Gastroesophageal sphincter (tissue), 4 donors: ENCODE measurements around the gene RTKN2. TPM values are rescaled to one million over a fixed set of nuclear protein-coding genes. Genes with fewer than 3 reads are reported as not detected.

ENCODE experiments used
- ATAC-seq: fragments of 150-250 bp; one replicate; pipeline ENCODE4 v1.9.1; 2016; ENCODE audit warnings: mild to moderate bottlenecking, moderate library complexity
- H3K27ac ChIP-seq, 4 donors: fragments of 200-600 bp; sonication (generic) in 3 of 4; 1 replicate in 3 of 4; 2 replicates in 1 of 4; pipeline ENCODE4 v1.5.1; 2016 to 2019
- H3K27me3 ChIP-seq: fragments of 200-600 bp; sonication (generic); one replicate; pipeline ENCODE4 v1.5.1; 2019
- H3K36me3 ChIP-seq, 2 donors: fragments of 200-600 bp; sonication (generic); one replicate each; pipeline ENCODE4 v1.5.1; 2019; ENCODE audit warnings: control low read depth in 1 of 2
- H3K4me1 ChIP-seq, 3 donors: fragments of 200-600 bp; sonication (generic); 1 replicate in 2 of 3; 2 replicates in 1 of 3; pipeline ENCODE4 v1.5.1; 2016 to 2019; ENCODE audit warnings: control low read depth in 2 of 3
- H3K4me3 ChIP-seq, 2 donors: fragments of 200-600 bp; sonication (generic); one replicate each; pipeline ENCODE4 v1.5.1; 2019; ENCODE audit warnings: mild to moderate bottlenecking in 1 of 2, moderate library complexity in 1 of 2
- H3K9me3 ChIP-seq, 3 donors: fragments of 200-600 bp; sonication (generic); one replicate each; pipeline ENCODE4 v1.5.1; 2017 to 2019; ENCODE audit warnings: control low read depth in 2 of 3
- CTCF ChIP-seq, 4 experiments: fragments of 200-600 bp in 2 of 4; fragments of 450-650 bp in 2 of 4; sonication (generic) in 1 of 4; IDR thresholded peaks; one replicate each; pipeline ENCODE4 v1.5.1; 2017 to 2019; ENCODE audit warnings: antibody characterized with exemption in 4 of 4, mild to moderate bottlenecking in 2 of 4, moderate library complexity in 2 of 4
- EP300 ChIP-seq: sonication (generic); formaldehyde crosslinking; IDR thresholded peaks from one replicate; pipeline ENCODE4 v1.6.1; 2017; ENCODE audit warnings: antibody characterized with exemption, mild to moderate bottlenecking
- POLR2A ChIP-seq, 2 donors: fragments of 450-650 bp; IDR thresholded peaks; one replicate each; pipeline ENCODE4 v1.6.1; 2017; ENCODE audit warnings: antibody characterized with exemption in 2 of 2, mild to moderate bottlenecking in 2 of 2, moderate library complexity in 1 of 2
- POLR2AphosphoS5 ChIP-seq: sonication (generic); formaldehyde crosslinking; IDR thresholded peaks from one replicate; pipeline ENCODE4 v1.6.1; 2017; ENCODE audit warnings: antibody characterized with exemption
- WGBS, 2 donors: methylation state at CpG; one replicate each; pipeline ENCODE4 v1.1.5; 2018; ENCODE audit warnings: low coverage in 1 of 2; 5-methylcytosine and 5-hydroxymethylcytosine counted together
- total RNA-seq, 4 donors: library from RNA; depleted of rRNA; stranded (reverse); fragments of >200 nt; gene quantifications; one replicate each; pipeline ENCODE4 v1.1.0, GENCODE V29; 2016

Gene RTKN2
- total RNA-seq, 4 donors from 2014 or later = not detected

GRCh38 chr10:62250594-62251198 lies 17.9 kb downstream of the RTKN2 start:
- H3K36me3 ChIP-seq = no peaks in the 10 kb centered on the region
- ATAC-seq = no peak
- no peaks in the 10 kb centered on the region for H3K9me3 ChIP-seq
- no peaks in the 10 kb centered on the region for H3K4me1 ChIP-seq
- TF ChIP-seq EP300 (no peak), POLR2AphosphoS5 (no peak), POLR2A (IDR thresholded peaks at IDR 0.05) (no peak), CTCF (IDR thresholded peaks at IDR 0.05) (no peak)
- H3K27ac ChIP-seq = no peak overlapping the region
- H3K4me3 ChIP-seq = no peak overlapping the region
- no peaks in the 10 kb centered on the region for H3K27me3 ChIP-seq
- WGBS, 2 donors = 94% methylated on average over 2 of the region's 5 CpGs

GRCh38 chr10:62249957-62250356 lies 18.7 kb downstream of the RTKN2 start:
- ATAC-seq = no peak
- TF ChIP-seq POLR2AphosphoS5 (no peak), EP300 (no peak), POLR2A (IDR thresholded peaks at IDR 0.05) (no peak), CTCF (IDR thresholded peaks at IDR 0.05) (no peak)
- WGBS, 2 donors = 95% methylated on average over 3 of the region's 3 CpGs
- Histone ChIP-seq H3K27ac (no peak overlapping the region), H3K4me1 (peaks cover 0 to 6% (median 0%) of the 10 kb centered on the region in 3 donors), H3K9me3 (no peaks in the 10 kb centered on the region), H3K36me3 (no peaks in the 10 kb centered on the region), H3K27me3 (no peaks in the 10 kb centered on the region), H3K4me3 (no peak overlapping the region)

- peaks cover 0 to 14% (median under 1%) of the 10 kb centered on the region in 3 donors for H3K4me1 ChIP-seq
- no peaks in the 10 kb centered on the region for H3K27me3 ChIP-seq
- no peak for TF ChIP-seq EP300
- TF ChIP-seq CTCF (IDR thresholded peaks at IDR 0.05) = no peak
- TF ChIP-seq POLR2A (IDR thresholded peaks at IDR 0.05) = no peak
- TF ChIP-seq POLR2AphosphoS5 = no peak
- ATAC-seq = no peak
- H3K9me3 ChIP-seq = no peaks in the 10 kb centered on the region
- no peaks in the 10 kb centered on the region for H3K36me3 ChIP-seq
- 80 to 94% methylated on average over 1 of the region's 1 CpG for whole genome bisulfite sequencing, 2 donors
- no peak overlapping the region for H3K4me3 ChIP-seq
- no peak overlapping the region for H3K27ac ChIP-seq
Observed at GRCh38 chr10:62248465-62248864, 20.2 kb downstream of the RTKN2 start.

GRCh38 chr10:62244785-62245467 lies 23.7 kb downstream of the RTKN2 start:
- Histone ChIP-seq H3K36me3 (no peaks in the 10 kb centered on the region), H3K9me3 (no peaks in the 10 kb centered on the region), H3K27ac (no peak overlapping the region), H3K4me1 (peaks cover 0 to 19% (median 4%) of the 10 kb centered on the region in 3 donors), H3K27me3 (no peaks in the 10 kb centered on the region), H3K4me3 (no peak overlapping the region)
- TF ChIP-seq POLR2AphosphoS5 (no peak), CTCF (IDR thresholded peaks at IDR 0.05) (peak; percentile 81 to 87 (median 84)), POLR2A (IDR thresholded peaks at IDR 0.05) (no peak)
- peak; percentile 61 for ATAC-seq
- 31 to 32% methylated on average over 5 of the region's 5 CpGs for WGBS, 2 donors

- H3K27ac ChIP-seq = no peak overlapping the region
- H3K4me3 ChIP-seq = no peak overlapping the region
- WGBS, 2 donors = 81 to 96% methylated on average over 3 of the region's 3 CpGs
- ATAC-seq = no peak
- H3K4me1 ChIP-seq = peaks cover 0 to 19% (median 4%) of the 10 kb centered on the region in 3 donors
- no peak for TF ChIP-seq POLR2A (IDR thresholded peaks at IDR 0.05)
- no peak for TF ChIP-seq CTCF (IDR thresholded peaks at IDR 0.05)
- TF ChIP-seq POLR2AphosphoS5 = no peak
- TF ChIP-seq EP300 = no peak
- H3K9me3 ChIP-seq = no peaks in the 10 kb centered on the region
- H3K36me3 ChIP-seq = no peaks in the 10 kb centered on the region
- H3K27me3 ChIP-seq = no peaks in the 10 kb centered on the region
Observed at GRCh38 chr10:62244088-62244487, 24.6 kb downstream of the RTKN2 start.
